ACC112 (cell line): ENCODE data around the gene CCL13.
A peak's percentile ranks its signal among the peaks of the same experiment; 100 is the strongest.

Experiments
- H2AFZ ChIP-seq: fragments of 200-600 bp; sonication (generic); one replicate; pipeline ENCODE4 v1.6.0; 2017; ENCODE audit warnings: antibody characterized with exemption, low read length; ENCODE audit not compliant: unreplicated experiment
- H3K27ac ChIP-seq: fragments of 200-600 bp; sonication (generic); 2 replicates; pipeline ENCODE4 v1.5.1; 2014; ENCODE audit warnings: low read depth, mild to moderate bottlenecking, antibody characterized with exemption, low read length, moderate library complexity
- H3K27me3 ChIP-seq: fragments of 200-600 bp; sonication (generic); 2 replicates; pipeline ENCODE4 v1.6.1; 2014; ENCODE audit warnings: mild to moderate bottlenecking, antibody characterized with exemption, low read length, moderate library complexity, mixed read lengths; ENCODE audit not compliant: insufficient read depth
- H3K36me3 ChIP-seq: fragments of 200-600 bp; sonication (generic); 2 replicates; pipeline ENCODE4 v1.6.1; 2016; ENCODE audit warnings: mild to moderate bottlenecking, antibody characterized with exemption, low read length, moderate library complexity, mixed read lengths; ENCODE audit not compliant: insufficient read depth
- H3K4me1 ChIP-seq: fragments of 200-600 bp; sonication (generic); one replicate; pipeline ENCODE4 v1.6.1; 2016; ENCODE audit warnings: low read length, mixed read lengths; ENCODE audit not compliant: insufficient read depth, unreplicated experiment, control insufficient read depth
- H3K4me3 ChIP-seq: fragments of 200-600 bp; sonication (generic); 2 replicates; pipeline ENCODE4 v1.5.1; 2014; ENCODE audit warnings: mild to moderate bottlenecking, low read depth, low read length
- H3K79me2 ChIP-seq: fragments of 200-600 bp; sonication (generic); one replicate; pipeline ENCODE4 v1.6.0; 2016; ENCODE audit warnings: low read length; ENCODE audit not compliant: control insufficient read depth, unreplicated experiment, insufficient read depth

CCL13 gene

DNA sequence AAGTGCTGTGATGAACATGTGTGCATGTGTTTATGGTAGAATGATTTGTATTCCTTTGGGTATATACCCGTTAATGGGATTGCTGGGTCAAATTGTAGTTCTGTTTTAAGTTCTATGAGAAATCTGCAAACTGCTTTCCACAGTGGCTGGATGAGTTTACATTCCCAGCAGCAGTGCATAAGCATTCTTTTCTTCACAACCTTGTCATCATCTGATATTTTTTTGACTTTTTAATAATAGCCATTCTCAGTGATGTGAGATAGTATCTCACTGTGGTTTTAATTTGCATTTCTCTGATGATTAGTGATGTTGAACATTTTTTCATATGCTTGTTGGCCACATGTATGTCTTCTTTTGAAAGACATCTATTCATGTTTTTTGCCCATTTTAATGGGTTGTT, 18.6 kb upstream of the CCL13 start:
- no peak overlapping the region for H3K4me3 ChIP-seq
- H3K36me3 ChIP-seq: no peaks in the 10 kb centered on the region
- no peaks in the 10 kb centered on the region for H3K79me2 ChIP-seq
- H3K27me3 ChIP-seq: peaks cover 16% of the 10 kb centered on the region; the same call in 1 of the 2 replicates
- no peaks in the 10 kb centered on the region for H3K4me1 ChIP-seq
- H2AFZ ChIP-seq: no peak overlapping the region
- H3K27ac ChIP-seq: no peak overlapping the region

- H3K4me3 ChIP-seq: no peak overlapping the region
- H3K79me2 ChIP-seq: no peaks in the 10 kb centered on the region
- no peaks in the 10 kb centered on the region for H3K36me3 ChIP-seq
- H3K27me3 ChIP-seq: peaks cover 22% of the 10 kb centered on the region; the same call in 1 of the 2 replicates
- no peak overlapping the region for H3K27ac ChIP-seq
- H3K4me1 ChIP-seq: no peaks in the 10 kb centered on the region
- no peak overlapping the region for H2AFZ ChIP-seq
Observed at GRCh38 chr17:34339138-34339770, 17.0 kb upstream of the CCL13 start.

- H3K27me3 ChIP-seq: peaks cover 22% of the 10 kb centered on the region; the same call in 1 of the 2 replicates
- no peaks in the 10 kb centered on the region for H3K4me1 ChIP-seq
- H3K27ac ChIP-seq: no peak overlapping the region
- H3K79me2 ChIP-seq: no peaks in the 10 kb centered on the region
- no peak overlapping the region for H3K4me3 ChIP-seq
- no peak overlapping the region for H2AFZ ChIP-seq
- H3K36me3 ChIP-seq: no peaks in the 10 kb centered on the region
Observed at GRCh38 chr17:34341916-34342315, 14.4 kb upstream of the CCL13 start.

- Histone ChIP-seq H3K27ac (no peak overlapping the region), H3K4me3 (no peak overlapping the region), H3K36me3 (no peaks in the 10 kb centered on the region), H3K79me2 (no peaks in the 10 kb centered on the region), H3K27me3 (peaks cover 10% of the 10 kb centered on the region; the same call in 1 of the 2 replicates), H3K4me1 (no peaks in the 10 kb centered on the region), H2AFZ (no peak overlapping the region)
Observed at GRCh38 chr17:34347063-34347462, 9.2 kb upstream of the CCL13 start.

GRCh38 chr17:34349751-34350150, 6.5 kb upstream of the CCL13 start:
- Histone ChIP-seq H3K4me1 (peaks cover 5% of the 10 kb centered on the region), H2AFZ (no peak overlapping the region), H3K27me3 (0 out of 2 replicates have a peak, but pooled peaks cover 3% of the 10 kb centered on the region), H3K4me3 (no peak overlapping the region), H3K79me2 (no peaks in the 10 kb centered on the region), H3K36me3 (no peaks in the 10 kb centered on the region), H3K27ac (no peak overlapping the region)

DNA sequence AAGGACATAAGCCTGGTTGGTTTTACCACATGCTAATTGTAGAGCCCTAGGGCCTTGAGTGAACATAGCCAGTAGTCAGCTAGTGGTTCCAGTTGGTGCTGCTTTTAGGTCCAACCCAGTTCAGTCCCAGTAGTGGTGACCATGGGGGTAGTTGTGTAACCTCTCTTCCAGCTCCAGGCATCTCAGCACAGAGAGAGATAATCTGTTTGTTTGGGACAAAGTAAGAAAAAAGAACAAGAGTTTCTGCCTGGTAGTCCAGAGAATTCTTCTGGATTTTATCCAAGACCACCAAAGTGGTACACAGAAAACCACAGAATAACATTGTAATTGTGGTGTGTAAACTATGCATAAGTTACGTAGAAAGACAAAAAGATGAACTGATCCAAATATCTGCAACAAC, 5.2 kb upstream of the CCL13 start:
- H3K27me3 ChIP-seq: 0 out of 2 replicates have a peak, but pooled peaks cover 3% of the 10 kb centered on the region
- H3K36me3 ChIP-seq: no peaks in the 10 kb centered on the region
- no peak overlapping the region for H2AFZ ChIP-seq
- H3K79me2 ChIP-seq: no peaks in the 10 kb centered on the region
- peaks cover 5% of the 10 kb centered on the region for H3K4me1 ChIP-seq
- H3K27ac ChIP-seq: no peak overlapping the region
- no peak overlapping the region for H3K4me3 ChIP-seq

DNA sequence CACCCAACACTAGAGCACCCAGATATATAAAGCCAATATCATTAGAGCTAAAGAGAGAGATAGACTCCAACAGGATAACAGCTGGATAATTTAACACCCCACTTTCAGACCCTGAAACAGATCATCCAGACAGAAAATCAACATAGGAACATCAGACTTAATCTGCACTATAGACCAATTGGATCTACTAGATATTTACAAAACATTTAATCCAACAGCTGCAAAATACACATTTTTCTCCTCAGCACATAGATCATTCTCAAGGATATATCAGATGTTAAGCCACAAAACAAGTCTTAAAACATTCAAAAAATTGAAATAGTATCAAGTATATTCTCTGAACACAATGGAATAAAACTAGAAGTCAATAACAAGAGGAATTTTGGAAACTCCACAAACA, 4.1 kb upstream of the CCL13 start:
- Histone ChIP-seq H3K36me3 (no peaks in the 10 kb centered on the region), H2AFZ (no peak overlapping the region), H3K4me3 (no peak overlapping the region), H3K27ac (no peak overlapping the region), H3K27me3 (0 out of 2 replicates have a peak, but pooled peaks cover 3% of the 10 kb centered on the region), H3K79me2 (no peaks in the 10 kb centered on the region), H3K4me1 (peaks cover 5% of the 10 kb centered on the region)

DNA sequence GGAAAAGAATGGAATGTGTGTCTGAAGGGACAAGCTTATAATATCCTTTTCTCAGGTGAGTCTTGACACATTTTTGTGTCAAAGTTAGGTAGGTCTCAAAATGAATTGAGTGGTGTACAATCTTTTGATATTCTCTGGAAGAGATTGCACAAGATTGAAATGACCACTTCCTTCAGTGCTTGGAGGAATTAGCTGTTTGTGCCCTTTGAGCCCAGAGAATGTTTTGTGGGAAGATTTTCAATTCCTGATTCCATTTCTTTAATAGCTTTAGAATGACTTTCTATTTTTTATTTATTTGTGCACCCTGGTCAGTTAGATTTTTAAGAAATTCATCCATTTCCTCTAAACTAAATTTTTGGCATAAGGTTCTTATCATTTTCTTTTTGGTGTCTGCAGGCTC, 1.6 kb upstream of the CCL13 start:
- Histone ChIP-seq H3K79me2 (no peaks in the 10 kb centered on the region), H3K27me3 (no peaks in the 10 kb centered on the region), H3K27ac (peak overlapping the region; percentile 39), H3K36me3 (no peaks in the 10 kb centered on the region), H3K4me3 (no peak overlapping the region), H2AFZ (no peak overlapping the region), H3K4me1 (peaks cover 5% of the 10 kb centered on the region)

DNA sequence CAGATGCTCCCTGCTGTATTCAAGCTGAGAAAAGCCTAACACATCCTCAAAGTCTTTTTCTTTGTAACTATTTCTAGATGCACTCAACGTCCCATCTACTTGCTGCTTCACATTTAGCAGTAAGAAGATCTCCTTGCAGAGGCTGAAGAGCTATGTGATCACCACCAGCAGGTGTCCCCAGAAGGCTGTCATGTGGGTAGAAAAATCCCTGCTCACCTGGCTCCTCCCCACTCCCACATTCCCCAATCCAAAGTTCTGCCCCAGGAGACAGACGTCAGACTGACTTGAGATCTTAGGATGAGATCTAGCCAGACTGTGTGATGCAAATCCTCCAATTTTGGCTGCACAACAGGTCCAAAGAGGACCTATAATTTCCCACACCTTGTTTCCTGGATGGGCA, 1.1 kb downstream of the CCL13 start:
- no peak overlapping the region for H3K27ac ChIP-seq
- no peaks in the 10 kb centered on the region for H3K79me2 ChIP-seq
- H3K4me1 ChIP-seq: peaks cover 5% of the 10 kb centered on the region
- no peaks in the 10 kb centered on the region for H3K36me3 ChIP-seq
- H2AFZ ChIP-seq: no peak overlapping the region
- no peaks in the 10 kb centered on the region for H3K27me3 ChIP-seq
- no peak overlapping the region for H3K4me3 ChIP-seq

GRCh38 chr17:34358631-34359030, 2.4 kb downstream of the CCL13 start:
- peaks cover 5% of the 10 kb centered on the region; the same call in 1 of the 2 replicates for H3K27me3 ChIP-seq
- H2AFZ ChIP-seq: no peak overlapping the region
- H3K27ac ChIP-seq: no peak overlapping the region
- peaks cover 5% of the 10 kb centered on the region for H3K4me1 ChIP-seq
- no peaks in the 10 kb centered on the region for H3K36me3 ChIP-seq
- H3K4me3 ChIP-seq: no peak overlapping the region
- H3K79me2 ChIP-seq: no peaks in the 10 kb centered on the region

DNA sequence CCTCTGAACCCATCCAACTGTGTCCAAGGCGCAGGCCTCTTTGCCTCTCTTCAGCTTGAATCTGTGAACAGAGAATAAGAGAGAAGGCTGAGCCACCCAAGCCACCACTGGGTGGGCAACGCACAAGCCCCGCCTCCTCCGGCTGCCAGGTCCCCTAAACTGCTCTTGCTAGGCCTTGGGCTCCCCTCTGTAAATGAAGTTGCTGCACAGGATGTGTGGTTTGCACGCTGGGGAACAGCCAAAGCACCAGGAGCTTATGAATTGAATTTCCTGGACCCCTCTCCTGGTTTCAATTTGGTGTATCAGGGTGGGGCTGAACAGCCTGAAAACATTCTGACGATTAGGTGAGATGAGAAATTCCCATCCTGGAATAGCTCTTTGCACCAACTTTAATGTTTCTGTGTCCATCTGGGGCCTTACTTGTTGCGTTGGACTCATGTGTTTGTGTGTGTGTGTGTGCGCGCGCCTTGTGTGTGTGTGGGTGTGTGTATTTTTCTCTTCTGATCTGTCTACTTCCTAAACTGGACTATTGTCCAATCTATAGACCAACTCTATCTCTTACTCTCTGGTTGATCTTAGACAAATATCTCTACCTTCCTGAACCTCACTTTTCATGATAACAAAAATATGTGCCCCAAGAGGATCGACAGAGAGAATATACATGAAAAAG, 4.5 kb downstream of the CCL13 start:
- H3K4me3 ChIP-seq: no peak overlapping the region
- no peak overlapping the region for H2AFZ ChIP-seq
- H3K27me3 ChIP-seq: peaks cover 20% of the 10 kb centered on the region
- H3K79me2 ChIP-seq: no peaks in the 10 kb centered on the region
- H3K4me1 ChIP-seq: no peaks in the 10 kb centered on the region
- H3K36me3 ChIP-seq: no peaks in the 10 kb centered on the region
- no peak overlapping the region for H3K27ac ChIP-seq
